Activated CD8-positive, alpha-beta T cell treated with anti-CD3 and anti-CD28 coated beads, Interleukin-2, amount 10 ng/mL, durations not matched to agents 7 days and 5 days (primary cell): ENCODE measurements around the gene ITGA7. TPM values are rescaled to one million over a fixed set of nuclear protein-coding genes. Genes with fewer than 3 reads are reported as not detected.

Experiments used
- ATAC-seq: fragments of 150-1000 bp; cut with Tn5 transposase; one replicate; pipeline ENCODE4 v1.10.0; 2021; ENCODE audit warnings: moderate library complexity
- CTCF ChIA-PET: fragments of 350-600 bp; sonication (Branson Sonifier 250); formaldehyde crosslinking; loops from one replicate; lab custom pipeline; 2021; ENCODE audit warnings: antibody characterized with exemption; lab: Charles Lee
- POLR2A ChIA-PET: fragments of 350-600 bp; sonication (Branson Sonifier 250); formaldehyde crosslinking; loops from one replicate; lab custom pipeline; 2021; ENCODE audit warnings: antibody characterized with exemption; lab: Charles Lee
- DNase-seq: peaks from one replicate; pipeline ENCODE4 v3.0.0-alpha.2; 2020
- H3K27ac Mint-ChIP-seq: one replicate; pipeline ENCODE4 v1.8.0; 2021; ENCODE audit warnings: mild to moderate bottlenecking, mixed read lengths
- H3K27me3 Mint-ChIP-seq: one replicate; pipeline ENCODE4 v1.8.0; 2021; ENCODE audit warnings: low read depth, mixed read lengths
- H3K36me3 Mint-ChIP-seq: one replicate; pipeline ENCODE4 v1.8.0; 2021; ENCODE audit warnings: low read depth, mixed read lengths
- H3K4me1 Mint-ChIP-seq: one replicate; pipeline ENCODE4 v1.8.0; 2021; ENCODE audit warnings: low read depth, mixed read lengths
- H3K4me3 Mint-ChIP-seq: one replicate; pipeline ENCODE4 v1.8.0; 2021; ENCODE audit warnings: mild to moderate bottlenecking, mixed read lengths
- H3K9me3 Mint-ChIP-seq: one replicate; pipeline ENCODE4 v1.8.0; 2022; ENCODE audit warnings: mixed read lengths; ENCODE audit not compliant: insufficient read depth
- total RNA-seq, 2 experiments: library from RNA; stranded (reverse); gene quantifications; one replicate each; pipeline ENCODE4 v1.2.3, GENCODE V29; 2021

The ITGA7 gene
- total RNA-seq, 2 experiments from 2014 or later = 2.0 to 4.2 TPM

- H3K9me3 Mint-ChIP-seq = no peaks in the 10 kb centered on the region
- H3K36me3 Mint-ChIP-seq = no peaks in the 10 kb centered on the region
- ATAC-seq (no peak), DNase-seq (no peak)
- H3K27ac Mint-ChIP-seq = no peak overlapping the region
- peak overlapping the region; percentile 76 for H3K4me3 Mint-ChIP-seq
- H3K4me1 Mint-ChIP-seq = peaks cover 20% of the 10 kb centered on the region
- H3K27me3 Mint-ChIP-seq = peaks cover 41% of the 10 kb centered on the region
- ChIA-PET CTCF (interaction anchor here (0.7 to 1.6 kb wide), 7 partner anchors 9 to 63 kb away, joined by 3 to 6 read pairs (median 4); partner anchors contain the start of gene BLOC1S1), POLR2A (interaction anchor here (0.8 kb wide), 1 partner anchor 9 kb away, joined by 5 read pairs; the partner anchor contains the start of gene BLOC1S1)
Measured at GRCh38 chr12:55706568-55707218, 1.0 kb downstream of the ITGA7 start.

GRCh38 chr12:55705782-55706402 is 1.8 kb downstream of the ITGA7 start:
- Mint-ChIP-seq H3K36me3 (no peaks in the 10 kb centered on the region), H3K9me3 (no peaks in the 10 kb centered on the region), H3K27ac (no peak overlapping the region), H3K4me3 (no peak overlapping the region), H3K27me3 (peaks cover 39% of the 10 kb centered on the region), H3K4me1 (peaks cover 20% of the 10 kb centered on the region)
- ATAC-seq (no peak), DNase-seq (no peak)
- POLR2A ChIA-PET = no interaction called here
- CTCF ChIA-PET = interaction anchor here (0.7 to 1.6 kb wide), 8 partner anchors 10 to 62 kb away, joined by 3 to 6 read pairs (median 4); partner anchors contain the start of gene BLOC1S1

GRCh38 chr12:55704824-55705718 is 2.6 kb downstream of the ITGA7 start:
- no peaks in the 10 kb centered on the region for H3K36me3 Mint-ChIP-seq
- no peaks in the 10 kb centered on the region for H3K9me3 Mint-ChIP-seq
- POLR2A ChIA-PET = no interaction called here
- no peak overlapping the region for H3K4me3 Mint-ChIP-seq
- ATAC-seq = no peak
- H3K27ac Mint-ChIP-seq = no peak overlapping the region
- DNase-seq = no peak
- H3K4me1 Mint-ChIP-seq = peaks cover 20% of the 10 kb centered on the region
- peaks cover 34% of the 10 kb centered on the region for H3K27me3 Mint-ChIP-seq
- CTCF ChIA-PET = interaction anchor here (0.9 to 1.6 kb wide), 4 partner anchors 11 to 48 kb away, joined by 3 to 6 read pairs (median 4); partner anchors contain the start of gene BLOC1S1

- DNase-seq (no peak), ATAC-seq (no peak)
- H3K4me3 Mint-ChIP-seq = no peak overlapping the region
- H3K27me3 Mint-ChIP-seq = peaks cover 26% of the 10 kb centered on the region
- no peak overlapping the region for H3K27ac Mint-ChIP-seq
- H3K36me3 Mint-ChIP-seq = no peaks in the 10 kb centered on the region
- CTCF ChIA-PET = no interaction called here
- POLR2A ChIA-PET = no interaction called here
- H3K9me3 Mint-ChIP-seq = no peaks in the 10 kb centered on the region
- peaks cover 18% of the 10 kb centered on the region for H3K4me1 Mint-ChIP-seq
Measured at GRCh38 chr12:55703901-55704761, 3.6 kb downstream of the ITGA7 start.

GRCh38 chr12:55703288-55703687 is 4.4 kb downstream of the ITGA7 start:
- Mint-ChIP-seq H3K27me3 (peaks cover 19% of the 10 kb centered on the region), H3K4me1 (peaks cover 10% of the 10 kb centered on the region), H3K9me3 (no peaks in the 10 kb centered on the region), H3K4me3 (no peak overlapping the region), H3K27ac (no peak overlapping the region), H3K36me3 (no peaks in the 10 kb centered on the region)
- CTCF ChIA-PET = no interaction called here
- DNase-seq (no peak), ATAC-seq (no peak)
- POLR2A ChIA-PET = no interaction called here

- Mint-ChIP-seq H3K4me3 (no peak overlapping the region), H3K36me3 (no peaks in the 10 kb centered on the region), H3K27me3 (peaks cover 16% of the 10 kb centered on the region), H3K27ac (no peak overlapping the region), H3K4me1 (peaks cover 7% of the 10 kb centered on the region), H3K9me3 (no peaks in the 10 kb centered on the region)
- CTCF ChIA-PET = no interaction called here
- no peak for DNase-seq
- no peak for ATAC-seq
- POLR2A ChIA-PET = no interaction called here
Measured at GRCh38 chr12:55702861-55703260, 4.8 kb downstream of the ITGA7 start.

GRCh38 chr12:55700255-55701018 is 7.3 kb downstream of the ITGA7 start:
- ATAC-seq = no peak
- H3K4me3 Mint-ChIP-seq = no peak overlapping the region
- no peak for DNase-seq
- POLR2A ChIA-PET = no interaction called here
- no peaks in the 10 kb centered on the region for H3K36me3 Mint-ChIP-seq
- H3K27me3 Mint-ChIP-seq = peaks cover 3% of the 10 kb centered on the region
- no peak overlapping the region for H3K27ac Mint-ChIP-seq
- CTCF ChIA-PET = interaction anchor here (1.5 to 1.6 kb wide), 2 partner anchors 44 to 54 kb away, joined by 4 read pairs; no protein-coding TSS in a partner anchor
- H3K9me3 Mint-ChIP-seq = no peaks in the 10 kb centered on the region
- no peaks in the 10 kb centered on the region for H3K4me1 Mint-ChIP-seq

GRCh38 chr12:55699471-55700055 is 8.1 kb downstream of the ITGA7 start:
- ChIA-PET CTCF (interaction anchor here (1.5 to 1.6 kb wide), 2 partner anchors 43 to 54 kb away, joined by 4 read pairs; no protein-coding TSS in a partner anchor), POLR2A (no interaction called here)
- H3K9me3 Mint-ChIP-seq = no peaks in the 10 kb centered on the region
- no peak overlapping the region for H3K4me3 Mint-ChIP-seq
- H3K27ac Mint-ChIP-seq = no peak overlapping the region
- DNase-seq (no peak), ATAC-seq (no peak)
- no peaks in the 10 kb centered on the region for H3K4me1 Mint-ChIP-seq
- H3K36me3 Mint-ChIP-seq = no peaks in the 10 kb centered on the region
- no peaks in the 10 kb centered on the region for H3K27me3 Mint-ChIP-seq

GRCh38 chr12:55698965-55699364 is 8.7 kb downstream of the ITGA7 start:
- no peaks in the 10 kb centered on the region for H3K9me3 Mint-ChIP-seq
- ChIA-PET CTCF (interaction anchor here (1.5 to 1.6 kb wide), 2 partner anchors 43 to 53 kb away, joined by 4 read pairs; no protein-coding TSS in a partner anchor), POLR2A (no interaction called here)
- no peaks in the 10 kb centered on the region for H3K36me3 Mint-ChIP-seq
- no peak for DNase-seq
- ATAC-seq = no peak
- no peak overlapping the region for H3K27ac Mint-ChIP-seq
- H3K4me3 Mint-ChIP-seq = no peak overlapping the region
- no peaks in the 10 kb centered on the region for H3K27me3 Mint-ChIP-seq
- H3K4me1 Mint-ChIP-seq = no peaks in the 10 kb centered on the region

- ChIA-PET POLR2A (no interaction called here), CTCF (interaction anchor here (1.5 to 1.6 kb wide), 2 partner anchors 42 to 52 kb away, joined by 4 read pairs; no protein-coding TSS in a partner anchor)
- Mint-ChIP-seq H3K9me3 (no peaks in the 10 kb centered on the region), H3K36me3 (no peaks in the 10 kb centered on the region), H3K27me3 (no peaks in the 10 kb centered on the region), H3K4me3 (no peak overlapping the region), H3K27ac (no peak overlapping the region), H3K4me1 (no peaks in the 10 kb centered on the region)
- ATAC-seq = no peak
- no peak for DNase-seq
Measured at GRCh38 chr12:55698241-55698955, 9.3 kb downstream of the ITGA7 start.
